ENCODE measurements around the gene OTOGL.

- TF ChIP-seq TAF1 (IDR thresholded peaks at IDR 0.05; ENCODE audit: low read depth) (no peak), YY1 (IDR thresholded peaks at IDR 0.05; ENCODE audit: low read depth) (no peak), EP300 (IDR thresholded peaks at IDR 0.05; ENCODE audit: borderline replicate concordance) (no peak)
These were observed 94.5 kb downstream of the OTOGL start for GRCh38 chr12:80193865-80194264.
